CD4-positive, alpha-beta T cell (primary cell): ENCODE data around the gene FBXL17. TPM values are rescaled to one million over a fixed set of nuclear protein-coding genes. Genes with fewer than 3 reads are reported as not detected.

Source experiments
- ATAC-seq: fragments of 200-7000 bp; cut with Tn5 transposase; one replicate; pipeline ENCODE4 v1.10.0; 2022; ENCODE audit warnings: mild to moderate bottlenecking; ENCODE audit not compliant: poor library complexity
- CTCF ChIA-PET: fragments of 350-600 bp; sonication (Branson Sonifier 250); formaldehyde crosslinking; loops from one replicate; lab custom pipeline; 2021; ENCODE audit warnings: antibody characterized with exemption, inconsistent platforms; lab: Charles Lee
- POLR2A ChIA-PET: fragments of 350-600 bp; sonication (Branson Sonifier 250); formaldehyde crosslinking; loops from one replicate; lab custom pipeline; 2021; ENCODE audit warnings: antibody characterized with exemption, inconsistent platforms; lab: Charles Lee
- DNase-seq, 14 experiments: peaks; one replicate each; pipeline ENCODE4 v3.0.0-alpha.2; 2013 to 2020; ENCODE audit warnings: mixed read lengths in 2 of 14
- H3K27ac ChIP-seq, 2 donors: one replicate each; pipeline versions ENCODE4 v1.5.1 to v1.7.0; 2013; ENCODE audit warnings: low read length in 2 of 2, low read depth in 1 of 2, mild to moderate bottlenecking in 1 of 2
- H3K27me3 ChIP-seq, 2 experiments: 1 replicate in 1 of 2; 2 replicates in 1 of 2; pipeline versions ENCODE4 v1.6.1 to v1.7.0; 2013; ENCODE audit warnings: low read length in 2 of 2, control low read depth in 1 of 2, mild to moderate bottlenecking in 1 of 2, moderate library complexity in 1 of 2; ENCODE audit not compliant: insufficient read depth in 2 of 2, control insufficient read depth in 1 of 2
- H3K36me3 ChIP-seq: one replicate; pipeline ENCODE4 v1.6.1; 2013; ENCODE audit warnings: low read length, control low read depth; ENCODE audit not compliant: insufficient read depth
- H3K4me1 ChIP-seq: one replicate; pipeline ENCODE4 v1.6.1; 2013; ENCODE audit warnings: low read length, control low read depth; ENCODE audit not compliant: insufficient read depth
- H3K4me3 ChIP-seq: one replicate; pipeline ENCODE4 v1.5.1; 2013; ENCODE audit warnings: mild to moderate bottlenecking, low read length, moderate library complexity
- H3K9me3 ChIP-seq, 2 experiments: 1 replicate in 1 of 2; 2 replicates in 1 of 2; pipeline versions ENCODE4 v1.6.1 to v1.7.0; 2013; ENCODE audit warnings: low read length in 2 of 2, mild to moderate bottlenecking in 2 of 2, control low read depth in 1 of 2, moderate library complexity in 1 of 2; ENCODE audit not compliant: control insufficient read depth in 1 of 2, insufficient read depth in 1 of 2
- H3K27ac Mint-ChIP-seq: one replicate; pipeline ENCODE4 v1.8.0; 2020; ENCODE audit warnings: mixed read lengths
- H3K27me3 Mint-ChIP-seq: one replicate; pipeline ENCODE4 v1.8.0; 2021; ENCODE audit warnings: mixed read lengths
- H3K36me3 Mint-ChIP-seq: one replicate; pipeline ENCODE4 v1.8.0; 2021; ENCODE audit warnings: low read depth, mixed read lengths
- H3K4me1 Mint-ChIP-seq: one replicate; pipeline ENCODE4 v1.8.0; 2021; ENCODE audit warnings: low read depth, mixed read lengths
- H3K4me3 Mint-ChIP-seq: one replicate; pipeline ENCODE4 v1.8.0; 2020; ENCODE audit warnings: mild to moderate bottlenecking, mixed read lengths
- H3K9me3 Mint-ChIP-seq: one replicate; pipeline ENCODE4 v1.8.0; 2020; ENCODE audit warnings: mixed read lengths
- CTCF ChIP-seq: fragments of 200-600 bp; IDR thresholded peaks from one replicate; pipeline ENCODE4 v1.8.0; 2022; ENCODE audit warnings: antibody characterized with exemption, mild to moderate bottlenecking
- intact Hi-C, 2 experiments: fragments of 100-400 bp; cut with DNase I in 1 of 2; cut with micrococcal nuclease in 1 of 2; formaldehyde crosslinking; loops; one replicate each; pipeline versions ENCODE4 v1.15.1 to v1.9.0; 2023 to 2025; cut with DNase I, micrococcal nuclease
- total RNA-seq, 174 experiments: library from RNA in 2 of 174; stranded (reverse) in 2 of 174; gene quantifications; one replicate each; pipeline ENCODE4 v1.2.3 and lab custom pipeline; 2021 to 2026

The FBXL17 gene
- total RNA-seq, 2 experiments from 2014 or later: 17.9 to 21.1 TPM

GRCh38 chr5:108375768-108376167, 6.1 kb downstream of the FBXL17 start:
- H3K9me3 Mint-ChIP-seq: peaks cover 22% of the 10 kb centered on the region
- ChIA-PET POLR2A (no interaction called here), CTCF (no interaction called here)
- Histone ChIP-seq H3K27ac (no peak overlapping the region), H3K4me1 (peaks cover 4% of the 10 kb centered on the region), H3K4me3 (no peak overlapping the region), H3K36me3 (no peaks in the 10 kb centered on the region), H3K9me3 (peaks cover 15 to 36% of the 10 kb centered on the region in 2 experiments), H3K27me3 (no peaks in the 10 kb centered on the region)
- H3K27ac Mint-ChIP-seq: no peak overlapping the region
- ATAC-seq (no peak), DNase-seq (no peak)
- no peak overlapping the region for H3K4me3 Mint-ChIP-seq
- TF ChIP-seq CTCF: no peak
- peaks cover 51% of the 10 kb centered on the region for H3K4me1 Mint-ChIP-seq
- H3K36me3 Mint-ChIP-seq: peaks cover 76% of the 10 kb centered on the region
- intact Hi-C loops: no loop called here
- no peaks in the 10 kb centered on the region for H3K27me3 Mint-ChIP-seq

- Histone ChIP-seq H3K36me3 (no peaks in the 10 kb centered on the region), H3K27me3 (no peaks in the 10 kb centered on the region), H3K4me3 (no peak overlapping the region), H3K9me3 (peaks cover 15 to 36% of the 10 kb centered on the region in 2 experiments), H3K27ac (no peak overlapping the region), H3K4me1 (no peaks in the 10 kb centered on the region)
- intact Hi-C loops: no loop called here
- DNase-seq: no peak
- Mint-ChIP-seq H3K27me3 (no peaks in the 10 kb centered on the region), H3K36me3 (peaks cover 75% of the 10 kb centered on the region), H3K27ac (no peak overlapping the region), H3K4me3 (no peak overlapping the region), H3K9me3 (peaks cover 22% of the 10 kb centered on the region), H3K4me1 (peaks cover 51% of the 10 kb centered on the region)
- no peak for TF ChIP-seq CTCF
- no peak for ATAC-seq
- POLR2A ChIA-PET: interaction anchor here (1.9 kb wide), 1 partner anchor 9 kb away, joined by 6 read pairs; the partner anchor contains the start of gene FBXL17
- CTCF ChIA-PET: interaction anchor here (0.6 kb wide), 1 partner anchor 14 kb away, joined by 3 read pairs; no protein-coding TSS in a partner anchor
Observed at GRCh38 chr5:108373426-108373825, 8.5 kb downstream of the FBXL17 start.

- H3K4me3 ChIP-seq: no peak overlapping the region
- peaks cover 15 to 36% of the 10 kb centered on the region in 2 experiments for H3K9me3 ChIP-seq
- peaks cover 4% of the 10 kb centered on the region for H3K36me3 ChIP-seq
- Mint-ChIP-seq H3K27me3 (no peaks in the 10 kb centered on the region), H3K27ac (no peak overlapping the region), H3K9me3 (peaks cover 22% of the 10 kb centered on the region), H3K4me3 (no peak overlapping the region), H3K36me3 (peaks cover 79% of the 10 kb centered on the region), H3K4me1 (peaks cover 53% of the 10 kb centered on the region)
- no peak for DNase-seq
- no peaks in the 10 kb centered on the region for H3K27me3 ChIP-seq
- ChIA-PET CTCF (no interaction called here), POLR2A (interaction anchor here (1.8 kb wide), 1 partner anchor 10 kb away, joined by 6 read pairs; the partner anchor contains the start of gene FBXL17)
- H3K27ac ChIP-seq: no peak overlapping the region
- ATAC-seq: no peak
- no peak for TF ChIP-seq CTCF
- H3K4me1 ChIP-seq: no peaks in the 10 kb centered on the region
- intact Hi-C loops: no loop called here
Observed at GRCh38 chr5:108372369-108372768, 9.5 kb downstream of the FBXL17 start.
